HepG2 (cell line): ENCODE results near the gene TPI1. TPM values are rescaled to one million over a fixed set of nuclear protein-coding genes. Genes with fewer than 3 reads are reported as not detected.

Experiments used
- ATF7-NPFF ChIP-seq: sonication (generic); formaldehyde crosslinking; IDR thresholded peaks from 2 replicates; pipeline ENCODE4 v1.8.1; 2023; ENCODE audit warnings: mild to moderate bottlenecking, low read depth, missing genetic modification reagents, moderate library complexity
- CREBL2 ChIP-seq: sonication (generic); formaldehyde crosslinking; IDR thresholded peaks from 2 replicates; pipeline ENCODE4 v1.8.1; 2023; ENCODE audit warnings: missing genetic modification reagents, mild to moderate bottlenecking, borderline replicate concordance
- ETV5 ChIP-seq: IDR thresholded peaks from 2 replicates; pipeline ENCODE4 v1.6.1; 2018; ENCODE audit warnings: missing biosample characterization, missing genetic modification reagents, inconsistent platforms, borderline replicate concordance
- MAZ ChIP-seq, 2 experiments: sonication (generic) in 1 of 2; formaldehyde crosslinking in 1 of 2; IDR thresholded peaks; 2 replicates each; pipeline versions ENCODE4 v1.5.0 to v1.6.1; 2012 to 2020; ENCODE audit warnings: low read depth in 2 of 2, mild to moderate bottlenecking in 2 of 2, borderline replicate concordance in 1 of 2, improper control_type of control experiment in 1 of 2, low read length in 1 of 2, missing genetic modification reagents in 1 of 2, moderate library complexity in 1 of 2
- REL ChIP-seq: sonication (generic); formaldehyde crosslinking; conservative IDR thresholded peaks from 2 replicates; pipeline ENCODE4 v1.8.0; 2022; ENCODE audit warnings: mild to moderate bottlenecking, missing genetic modification reagents, moderate library complexity
- SIX1 ChIP-seq: sonication (generic); formaldehyde crosslinking; IDR thresholded peaks from 2 replicates; pipeline ENCODE4 v1.4.0; 2020; ENCODE audit warnings: missing genetic modification reagents, borderline replicate concordance
- TCF7 ChIP-seq: sonication (generic); IDR thresholded peaks from 2 replicates; pipeline ENCODE4 v1.6.1; 2016; ENCODE audit warnings: antibody characterized with exemption, low read depth
- THYN1 ChIP-seq: sonication (generic); formaldehyde crosslinking; IDR thresholded peaks from 2 replicates; pipeline ENCODE4 v1.8.1; 2023; ENCODE audit warnings: low read depth, mild to moderate bottlenecking, moderate library complexity, missing genetic modification reagents, borderline replicate concordance
- ZFP37 ChIP-seq: sonication (generic); formaldehyde crosslinking; IDR thresholded peaks from 2 replicates; pipeline ENCODE4 v1.4.0; 2020; ENCODE audit warnings: missing genetic modification reagents, borderline replicate concordance
- ZNF510 ChIP-seq: sonication (generic); formaldehyde crosslinking; IDR thresholded peaks from 2 replicates; pipeline ENCODE4 v1.4.0; 2020; ENCODE audit warnings: low read depth, mild to moderate bottlenecking, missing genetic modification reagents
- ZNF513 ChIP-seq: sonication (generic); formaldehyde crosslinking; conservative IDR thresholded peaks from 2 replicates; pipeline ENCODE4 v1.5.0; 2020; ENCODE audit warnings: missing genetic modification reagents
- ZNF562 ChIP-seq: sonication (generic); formaldehyde crosslinking; IDR thresholded peaks from 2 replicates; pipeline ENCODE4 v1.8.0; 2022; ENCODE audit warnings: missing genetic modification reagents, borderline replicate concordance
- ZNF709 ChIP-seq: sonication (generic); formaldehyde crosslinking; IDR thresholded peaks from 2 replicates; pipeline ENCODE4 v1.5.0; 2020; ENCODE audit warnings: mild to moderate bottlenecking, missing genetic modification reagents
- polyA plus RNA-seq, 8 experiments: library from polyadenylated mRNA; depleted of rRNA in 3 of 8; stranded (reverse) in 7 of 8; unstranded in 1 of 8; fragments of >200 nt; fragmentation: Illumina TruSeq in 4 of 8; extraction: Trizol in 4 of 8; gene quantifications; 2 replicates each; pipeline versions ENCODE4 v1.2.1 to v1.2.3, GENCODE V29; 2011 to 2016; ENCODE audit warnings: low read depth in 4 of 8, missing spikeins in 1 of 8, mixed read lengths in 1 of 8; ENCODE audit not compliant: insufficient read depth in 1 of 8
- total RNA-seq, 5 experiments: library from RNA; depleted of rRNA; stranded (reverse); fragments of >200 nt; fragmentation: Illumina TruSeq; extraction: Trizol; gene quantifications; 2 replicates each; pipeline ENCODE4 v1.2.3, GENCODE V29; 2016; ENCODE audit warnings: low read depth in 1 of 5
- TF ChIP-seq, protein P1 (sequence below): sonication (generic); formaldehyde crosslinking; IDR thresholded peaks from 2 replicates; pipeline ENCODE4 v1.4.0; 2020; ENCODE audit warnings: missing genetic modification reagents, borderline replicate concordance
- TF ChIP-seq, protein P2 (sequence below): sonication (generic); formaldehyde crosslinking; IDR thresholded peaks from 2 replicates; pipeline ENCODE4 v1.8.1; 2022; ENCODE audit warnings: low read depth, mild to moderate bottlenecking, missing genetic modification reagents
- TF ChIP-seq, protein P3 (sequence below), 2 experiments: sonication (generic) in 1 of 2; formaldehyde crosslinking in 1 of 2; IDR thresholded peaks; 2 replicates each; pipeline versions ENCODE4 v1.4.0 to v1.6.1; 2018 to 2020; ENCODE audit warnings: missing genetic modification reagents in 2 of 2, borderline replicate concordance in 1 of 2, low read depth in 1 of 2, mild to moderate bottlenecking in 1 of 2, missing biosample characterization in 1 of 2

Gene TPI1
- total and polyA plus RNA-seq, 2 of the 13 experiments (the other 11 are each of a cell fraction or from before 2014, with no cell fraction given), result 945 to 2,535 TPM

GRCh38 chr12:6828781-6829535 is 38.4 kb upstream of the TPI1 start (continued):
- no peak for TF ChIP-seq ZNF513 (CRISPR knock-in tag)
- no peak for TF ChIP-seq THYN1 (CRISPR knock-in tag)
- TF ChIP-seq CREBL2 (CRISPR knock-in tag), result no peak
- TF ChIP-seq ZFP37 (CRISPR knock-in tag), result no peak
- TF ChIP-seq, protein P1, sequence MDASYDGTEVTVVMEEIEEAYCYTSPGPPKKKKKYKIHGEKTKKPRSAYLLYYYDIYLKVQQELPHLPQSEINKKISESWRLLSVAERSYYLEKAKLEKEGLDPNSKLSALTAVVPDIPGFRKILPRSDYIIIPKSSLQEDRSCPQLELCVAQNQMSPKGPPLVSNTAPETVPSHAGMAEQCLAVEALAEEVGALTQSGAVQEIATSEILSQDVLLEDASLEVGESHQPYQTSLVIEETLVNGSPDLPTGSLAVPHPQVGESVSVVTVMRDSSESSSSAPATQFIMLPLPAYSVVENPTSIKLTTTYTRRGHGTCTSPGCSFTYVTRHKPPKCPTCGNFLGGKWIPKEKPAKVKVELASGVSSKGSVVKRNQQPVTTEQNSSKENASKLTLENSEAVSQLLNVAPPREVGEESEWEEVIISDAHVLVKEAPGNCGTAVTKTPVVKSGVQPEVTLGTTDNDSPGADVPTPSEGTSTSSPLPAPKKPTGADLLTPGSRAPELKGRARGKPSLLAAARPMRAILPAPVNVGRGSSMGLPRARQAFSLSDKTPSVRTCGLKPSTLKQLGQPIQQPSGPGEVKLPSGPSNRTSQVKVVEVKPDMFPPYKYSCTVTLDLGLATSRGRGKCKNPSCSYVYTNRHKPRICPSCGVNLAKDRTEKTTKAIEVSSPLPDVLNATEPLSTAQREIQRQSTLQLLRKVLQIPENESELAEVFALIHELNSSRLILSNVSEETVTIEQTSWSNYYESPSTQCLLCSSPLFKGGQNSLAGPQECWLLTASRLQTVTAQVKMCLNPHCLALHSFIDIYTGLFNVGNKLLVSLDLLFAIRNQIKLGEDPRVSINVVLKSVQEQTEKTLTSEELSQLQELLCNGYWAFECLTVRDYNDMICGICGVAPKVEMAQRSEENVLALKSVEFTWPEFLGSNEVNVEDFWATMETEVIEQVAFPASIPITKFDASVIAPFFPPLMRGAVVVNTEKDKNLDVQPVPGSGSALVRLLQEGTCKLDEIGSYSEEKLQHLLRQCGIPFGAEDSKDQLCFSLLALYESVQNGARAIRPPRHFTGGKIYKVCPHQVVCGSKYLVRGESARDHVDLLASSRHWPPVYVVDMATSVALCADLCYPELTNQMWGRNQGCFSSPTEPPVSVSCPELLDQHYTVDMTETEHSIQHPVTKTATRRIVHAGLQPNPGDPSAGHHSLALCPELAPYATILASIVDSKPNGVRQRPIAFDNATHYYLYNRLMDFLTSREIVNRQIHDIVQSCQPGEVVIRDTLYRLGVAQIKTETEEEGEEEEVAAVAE (CRISPR knock-in tag), result no peak
- TF ChIP-seq REL (CRISPR knock-in tag), result no peak
- TF ChIP-seq MAZ (IDR thresholded peaks at IDR 0.05; ENCODE audit: borderline replicate concordance, low read depth, low read length), result no peak
- TF ChIP-seq MAZ (CRISPR knock-in tag; IDR thresholded peaks at IDR 0.05; ENCODE audit: low read depth), result peak; percentile 38; the same call in 1 of the 2 replicates
- TF ChIP-seq TCF7, result no peak
- TF ChIP-seq ZNF510 (CRISPR knock-in tag), result 0 out of 2 replicates have a peak, but pooled peaks have one; percentile 2
- TF ChIP-seq, protein P2, sequence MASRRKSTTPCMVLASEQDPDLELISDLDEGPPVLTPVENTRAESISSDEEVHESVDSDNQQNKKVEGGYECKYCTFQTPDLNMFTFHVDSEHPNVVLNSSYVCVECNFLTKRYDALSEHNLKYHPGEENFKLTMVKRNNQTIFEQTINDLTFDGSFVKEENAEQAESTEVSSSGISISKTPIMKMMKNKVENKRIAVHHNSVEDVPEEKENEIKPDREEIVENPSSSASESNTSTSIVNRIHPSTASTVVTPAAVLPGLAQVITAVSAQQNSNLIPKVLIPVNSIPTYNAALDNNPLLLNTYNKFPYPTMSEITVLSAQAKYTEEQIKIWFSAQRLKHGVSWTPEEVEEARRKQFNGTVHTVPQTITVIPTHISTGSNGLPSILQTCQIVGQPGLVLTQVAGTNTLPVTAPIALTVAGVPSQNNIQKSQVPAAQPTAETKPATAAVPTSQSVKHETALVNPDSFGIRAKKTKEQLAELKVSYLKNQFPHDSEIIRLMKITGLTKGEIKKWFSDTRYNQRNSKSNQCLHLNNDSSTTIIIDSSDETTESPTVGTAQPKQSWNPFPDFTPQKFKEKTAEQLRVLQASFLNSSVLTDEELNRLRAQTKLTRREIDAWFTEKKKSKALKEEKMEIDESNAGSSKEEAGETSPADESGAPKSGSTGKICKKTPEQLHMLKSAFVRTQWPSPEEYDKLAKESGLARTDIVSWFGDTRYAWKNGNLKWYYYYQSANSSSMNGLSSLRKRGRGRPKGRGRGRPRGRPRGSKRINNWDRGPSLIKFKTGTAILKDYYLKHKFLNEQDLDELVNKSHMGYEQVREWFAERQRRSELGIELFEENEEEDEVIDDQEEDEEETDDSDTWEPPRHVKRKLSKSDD, result no peak
- TF ChIP-seq, protein P3, sequence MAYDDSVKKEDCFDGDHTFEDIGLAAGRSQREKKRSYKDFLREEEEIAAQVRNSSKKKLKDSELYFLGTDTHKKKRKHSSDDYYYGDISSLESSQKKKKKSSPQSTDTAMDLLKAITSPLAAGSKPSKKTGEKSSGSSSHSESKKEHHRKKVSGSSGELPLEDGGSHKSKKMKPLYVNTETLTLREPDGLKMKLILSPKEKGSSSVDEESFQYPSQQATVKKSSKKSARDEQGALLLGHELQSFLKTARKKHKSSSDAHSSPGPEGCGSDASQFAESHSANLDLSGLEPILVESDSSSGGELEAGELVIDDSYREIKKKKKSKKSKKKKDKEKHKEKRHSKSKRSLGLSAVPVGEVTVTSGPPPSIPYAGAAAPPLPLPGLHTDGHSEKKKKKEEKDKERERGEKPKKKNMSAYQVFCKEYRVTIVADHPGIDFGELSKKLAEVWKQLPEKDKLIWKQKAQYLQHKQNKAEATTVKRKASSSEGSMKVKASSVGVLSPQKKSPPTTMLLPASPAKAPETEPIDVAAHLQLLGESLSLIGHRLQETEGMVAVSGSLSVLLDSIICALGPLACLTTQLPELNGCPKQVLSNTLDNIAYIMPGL (CRISPR knock-in tag; IDR thresholded peaks at IDR 0.05; ENCODE audit: borderline replicate concordance in 1 of 2, low read depth in 1 of 2), result peak; percentile 43 to 92; a peak in 3 of 4 replicates
- TF ChIP-seq SIX1 (CRISPR knock-in tag), result no peak
- peak; percentile 68; the same call in 1 of the 2 replicates for TF ChIP-seq ATF7-NPFF (CRISPR knock-in tag)
- no peak for TF ChIP-seq ZNF562
- no peak; the same call in none of the 2 replicates for TF ChIP-seq ZNF709 (CRISPR knock-in tag)
- no peak for TF ChIP-seq ETV5 (CRISPR knock-in tag)
